ENCODE results near the gene PPP1R18. TPM values are rescaled to one million over a fixed set of nuclear protein-coding genes. Genes with fewer than 3 reads are reported as not detected.
"Not testable (repeated sequence)": the region's sequence is repeated elsewhere in the genome, so short reads cannot be mapped to it uniquely, and the experiment has no call there.

PPP1R18 gene
- total RNA-seq, 1 experiment from 2014 or later, result 105 TPM

- no peak for DNase-seq (ENCODE audit: low read depth)
These were observed 15.5 kb downstream of the PPP1R18 start for GRCh38 chr6:30670760-30671527.

DNA sequence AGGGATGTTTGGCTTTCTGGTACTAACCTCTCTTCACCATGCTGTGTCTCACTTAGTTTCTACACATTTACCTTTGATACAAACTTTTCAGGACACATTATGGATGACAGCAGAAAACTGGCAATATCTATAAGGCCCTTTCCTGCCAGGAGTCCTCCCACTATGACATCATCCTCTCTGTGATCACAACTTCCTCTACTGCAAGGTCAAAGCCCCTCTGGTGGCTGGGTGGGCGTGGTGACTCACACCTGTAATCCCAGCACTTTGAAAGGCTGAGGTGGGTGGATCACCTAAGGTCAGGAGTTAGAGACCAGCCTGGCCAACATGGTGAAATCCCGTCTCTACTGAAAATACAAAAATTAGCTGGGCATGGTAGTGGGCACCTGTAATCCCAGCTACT lies 20.1 kb downstream of the PPP1R18 start:
- not testable (repeated sequence) for DNase-seq (ENCODE audit: low read depth)

- no peak for DNase-seq (ENCODE audit: low read depth)
These were observed 21.3 kb downstream of the PPP1R18 start for GRCh38 chr6:30664994-30665767.

DNA sequence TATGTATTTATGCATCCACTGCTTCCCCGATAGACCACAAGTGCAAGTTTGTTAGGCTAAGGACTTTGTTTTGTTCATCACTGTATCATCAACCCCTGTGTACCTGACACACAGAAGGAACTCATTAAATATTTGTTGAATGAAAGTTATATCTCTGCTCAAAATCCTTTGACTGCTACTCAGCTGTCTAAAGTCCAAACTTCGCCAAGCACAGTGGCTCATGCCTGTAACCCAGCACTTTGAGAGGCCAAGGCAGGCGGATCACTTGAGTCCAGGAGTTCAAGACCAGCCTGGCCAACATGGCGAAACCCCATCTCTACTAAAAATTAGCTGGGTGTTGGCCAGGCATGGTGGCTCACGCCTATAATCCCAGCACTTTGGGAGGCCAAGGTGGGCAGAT lies 28.5 kb downstream of the PPP1R18 start:
- not testable (repeated sequence) for DNase-seq (ENCODE audit: low read depth)

GRCh38 chr6:30657454-30657853 lies 29.0 kb downstream of the PPP1R18 start:
- DNase-seq (ENCODE audit: low read depth), result no peak

GRCh38 chr6:30656513-30656912 lies 29.9 kb downstream of the PPP1R18 start:
- DNase-seq (ENCODE audit: low read depth), result no peak

DNA sequence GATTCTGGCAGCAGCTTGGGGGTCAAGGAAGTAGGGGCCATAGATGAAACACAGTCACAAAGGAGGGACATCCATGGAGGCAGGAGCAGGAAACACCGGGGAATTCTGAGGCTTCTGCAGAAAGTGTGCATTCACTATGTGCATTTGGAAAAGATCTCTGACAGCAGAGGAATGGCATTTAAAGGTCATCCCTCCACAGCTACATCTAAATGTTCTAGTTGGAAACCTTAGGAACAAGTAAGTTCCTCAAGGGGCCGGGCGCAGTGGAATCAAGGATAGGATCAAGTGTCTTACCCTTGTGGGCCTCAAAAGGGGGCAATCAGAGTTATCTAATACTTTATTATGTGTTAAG lies 30.7 kb downstream of the PPP1R18 start:
- no peak for DNase-seq (ENCODE audit: low read depth)

- no peak for DNase-seq (ENCODE audit: low read depth)
These were observed 31.4 kb downstream of the PPP1R18 start for GRCh38 chr6:30654798-30655742.

DNA sequence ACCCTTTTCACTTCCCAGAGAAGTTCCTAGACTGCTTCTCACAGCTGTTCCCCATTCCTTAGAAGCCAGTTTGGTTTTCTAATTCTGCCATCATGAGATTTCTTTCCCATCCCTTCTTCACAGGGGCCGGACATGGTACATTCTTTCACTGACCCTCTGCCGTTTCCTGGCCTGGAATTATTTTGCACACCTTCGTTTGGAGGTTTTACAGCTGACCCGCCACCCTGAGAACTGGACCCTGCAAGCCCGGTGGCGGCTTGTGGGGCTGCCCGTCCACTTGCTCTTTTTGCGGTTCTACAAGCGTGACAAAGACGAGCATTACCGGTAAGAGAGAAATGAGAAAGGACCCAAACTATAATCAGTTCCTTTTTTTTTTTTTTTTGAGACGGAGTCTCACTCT lies 35.3 kb downstream of the PPP1R18 start:
- no peak for DNase-seq (ENCODE audit: low read depth)

DNA sequence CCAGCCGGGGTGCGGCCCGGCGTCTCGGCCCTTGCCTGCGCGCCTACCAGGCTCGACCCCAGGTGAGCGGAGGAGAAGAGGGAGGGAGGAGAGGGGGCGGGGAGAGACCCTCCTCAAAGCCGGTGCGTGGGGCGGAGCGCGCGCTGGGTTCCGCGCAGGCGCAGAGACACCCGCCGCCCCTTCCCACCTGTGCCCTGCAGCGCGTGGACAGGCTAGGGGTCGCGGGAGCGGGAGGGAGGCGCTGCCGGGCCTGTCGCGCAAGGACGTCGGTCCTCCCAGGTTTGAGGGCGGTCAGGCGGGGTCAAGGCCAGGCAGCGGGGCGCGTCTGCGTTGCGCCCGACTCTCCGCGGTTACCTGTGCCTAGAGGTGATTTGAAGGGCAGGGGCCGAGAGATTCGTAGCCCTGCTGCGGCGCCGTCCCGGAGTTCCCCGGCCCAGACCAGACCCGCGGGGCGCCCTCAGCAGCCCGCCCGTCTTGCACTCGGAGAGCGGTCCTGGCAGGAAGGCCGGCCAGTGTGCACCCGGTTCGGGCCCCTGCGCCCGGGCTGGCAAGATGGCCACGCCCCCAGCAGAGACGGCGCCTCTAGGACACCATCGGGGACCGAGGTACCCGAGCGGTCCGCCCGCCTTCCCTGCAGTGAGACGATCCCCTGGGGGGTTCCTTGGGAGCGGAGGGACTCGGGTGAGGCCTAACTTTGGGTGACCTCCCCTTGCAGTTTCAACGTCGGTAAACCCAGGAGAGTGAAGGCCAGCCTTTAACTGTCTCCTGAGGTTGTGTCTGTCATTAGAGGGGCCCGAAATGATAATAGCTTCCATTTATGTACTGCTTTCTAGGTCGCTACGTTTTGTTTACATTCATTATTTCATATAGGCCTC lies 39.0 kb downstream of the PPP1R18 start:
- peak; percentile 69 for DNase-seq (ENCODE audit: low read depth)

GRCh38 chr6:30646450-30647241 lies 39.8 kb downstream of the PPP1R18 start, which contains the start of gene C6orf136:
TSS of gene C6orf136 (plus strand) at chr6:30647133. CDS start at chr6:30647232, 99 bp downstream.
- peak; percentile 87 for DNase-seq (ENCODE audit: low read depth)

- no peak for DNase-seq (ENCODE audit: low read depth)
These were observed 40.5 kb downstream of the PPP1R18 start for GRCh38 chr6:30645989-30646388.

- DNase-seq (ENCODE audit: low read depth), result no peak
These were observed 41.7 kb downstream of the PPP1R18 start for GRCh38 chr6:30644769-30645168.

DNA sequence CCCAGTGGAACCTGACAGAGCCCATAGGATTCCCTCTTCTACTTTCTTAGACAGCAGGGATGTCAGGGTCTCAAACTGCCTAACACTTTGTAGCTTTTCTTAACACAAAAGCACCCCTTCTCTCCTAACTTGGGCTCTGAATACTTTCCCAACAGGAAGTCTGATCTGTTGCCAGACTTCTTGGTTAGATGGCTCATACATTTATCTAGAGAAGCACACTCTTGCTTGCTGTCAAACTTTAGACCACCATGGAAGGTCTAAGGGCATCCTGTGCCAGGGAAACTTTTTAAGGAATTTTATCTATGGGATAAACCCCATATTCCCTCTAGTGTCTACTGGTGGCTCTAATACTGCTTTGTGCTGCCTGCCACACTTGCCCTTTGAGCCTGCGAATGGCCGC lies 42.8 kb downstream of the PPP1R18 start:
- no peak for DNase-seq (ENCODE audit: low read depth)

GRCh38 chr6:30641048-30641447 lies 45.4 kb downstream of the PPP1R18 start:
- no peak for DNase-seq (ENCODE audit: low read depth)

DNA sequence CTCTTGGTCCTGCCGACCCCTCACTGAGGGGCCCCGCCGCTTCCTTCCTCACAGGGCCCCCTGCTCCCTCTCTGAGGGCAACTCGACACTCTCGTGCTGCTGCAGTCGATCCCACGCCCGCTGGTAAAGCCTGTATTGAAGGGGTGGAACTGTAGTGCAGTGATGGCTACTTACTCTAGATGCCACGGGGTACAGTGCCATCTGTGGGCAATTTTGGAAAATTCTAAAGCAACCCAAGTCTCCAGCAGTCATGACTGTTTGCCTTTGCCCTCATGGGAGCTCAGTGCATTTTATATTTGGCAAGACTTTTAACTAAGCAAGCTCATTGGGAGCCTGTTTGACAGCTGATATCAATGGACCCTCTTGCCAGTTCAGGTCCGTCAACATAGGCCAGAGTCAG lies 46.0 kb downstream of the PPP1R18 start:
- DNase-seq (ENCODE audit: low read depth), result no peak

GRCh38 chr6:30635834-30636233 lies 50.6 kb downstream of the PPP1R18 start:
- DNase-seq (ENCODE audit: low read depth), result no peak

GRCh38 chr6:30626484-30627366 lies 59.7 kb downstream of the PPP1R18 start, which contains the start of gene ATAT1:
TSS of gene ATAT1 (plus strand) at chr6:30626874.
- peak; percentile 86 for DNase-seq (ENCODE audit: low read depth)
